Breast epithelium (tissue), 3 donors: Measurements from ENCODE around the gene SMAD6.

Source experiments
- POLR2A ChIP-seq: fragments of 450-650 bp; IDR thresholded peaks from one replicate; pipeline ENCODE4 v1.6.1; 2016; ENCODE audit warnings: antibody characterized with exemption, mild to moderate bottlenecking, moderate library complexity
- POLR2AphosphoS5 ChIP-seq, 3 donors: sonication (generic); formaldehyde crosslinking; IDR thresholded peaks; one replicate each; pipeline ENCODE4 v1.6.1; 2017; ENCODE audit warnings: antibody characterized with exemption in 3 of 3
- TF ChIP-seq, protein P1 (sequence below), 3 donors: fragments of 450-650 bp; IDR thresholded peaks; one replicate each; pipeline ENCODE4 v1.5.1; 2016 to 2017; ENCODE audit warnings: antibody characterized with exemption in 3 of 3, mild to moderate bottlenecking in 3 of 3, moderate library complexity in 3 of 3

DNA sequence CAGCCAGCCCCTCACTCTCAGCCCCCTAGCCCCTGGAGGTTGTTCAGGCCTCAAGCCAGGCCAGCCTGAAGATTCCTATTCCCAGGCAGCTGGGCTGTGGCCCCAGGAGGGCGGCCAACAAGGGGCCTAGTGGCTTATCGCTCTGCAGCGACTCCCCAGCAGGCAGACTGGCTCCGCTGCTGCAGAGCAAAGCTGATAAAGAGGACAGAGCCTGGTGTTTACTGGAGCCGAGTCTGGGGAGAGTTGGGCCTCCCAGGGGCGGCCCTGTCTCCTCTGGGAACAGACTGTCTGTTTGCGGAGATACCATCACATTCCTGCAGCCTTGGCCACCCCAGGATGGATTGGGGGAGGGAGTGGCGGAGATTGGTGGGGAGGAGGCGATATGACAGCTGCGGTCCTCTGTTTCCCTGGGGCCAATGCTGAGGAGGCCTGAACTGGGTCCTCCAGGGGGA, 22.4 kb upstream of the SMAD6 start:
- TF ChIP-seq, protein P1, sequence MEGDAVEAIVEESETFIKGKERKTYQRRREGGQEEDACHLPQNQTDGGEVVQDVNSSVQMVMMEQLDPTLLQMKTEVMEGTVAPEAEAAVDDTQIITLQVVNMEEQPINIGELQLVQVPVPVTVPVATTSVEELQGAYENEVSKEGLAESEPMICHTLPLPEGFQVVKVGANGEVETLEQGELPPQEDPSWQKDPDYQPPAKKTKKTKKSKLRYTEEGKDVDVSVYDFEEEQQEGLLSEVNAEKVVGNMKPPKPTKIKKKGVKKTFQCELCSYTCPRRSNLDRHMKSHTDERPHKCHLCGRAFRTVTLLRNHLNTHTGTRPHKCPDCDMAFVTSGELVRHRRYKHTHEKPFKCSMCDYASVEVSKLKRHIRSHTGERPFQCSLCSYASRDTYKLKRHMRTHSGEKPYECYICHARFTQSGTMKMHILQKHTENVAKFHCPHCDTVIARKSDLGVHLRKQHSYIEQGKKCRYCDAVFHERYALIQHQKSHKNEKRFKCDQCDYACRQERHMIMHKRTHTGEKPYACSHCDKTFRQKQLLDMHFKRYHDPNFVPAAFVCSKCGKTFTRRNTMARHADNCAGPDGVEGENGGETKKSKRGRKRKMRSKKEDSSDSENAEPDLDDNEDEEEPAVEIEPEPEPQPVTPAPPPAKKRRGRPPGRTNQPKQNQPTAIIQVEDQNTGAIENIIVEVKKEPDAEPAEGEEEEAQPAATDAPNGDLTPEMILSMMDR (IDR thresholded peaks at IDR 0.05) = no peak
- TF ChIP-seq POLR2AphosphoS5 (IDR thresholded peaks at IDR 0.05) (no peak), POLR2A (no peak)
